ENCODE results near the gene MPP2.

DNA sequence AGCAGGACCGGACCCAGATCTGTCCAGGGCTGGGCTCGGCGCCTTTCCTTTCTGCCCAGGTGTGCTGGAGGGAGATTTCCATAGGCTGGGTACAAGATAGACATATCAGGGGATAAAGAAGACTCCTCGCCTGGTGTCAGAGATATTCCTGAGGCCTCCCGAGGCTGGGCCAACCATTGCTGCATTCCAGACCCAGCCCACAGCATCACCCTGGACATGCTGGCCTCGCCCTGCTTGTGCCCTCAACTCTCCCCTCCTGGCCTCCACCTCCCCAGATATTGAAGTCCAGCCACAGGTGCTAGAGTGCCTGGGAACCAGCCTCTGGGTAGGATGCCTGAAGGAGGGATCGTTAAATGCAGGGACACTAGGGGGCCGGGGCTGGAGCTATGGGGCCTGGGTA lies 58.2 kb downstream of the MPP2 start:
- TF ChIP-seq CTCF (IDR thresholded peaks at IDR 0.05), result no peak
- no peak for TF ChIP-seq POLR2A (IDR thresholded peaks at IDR 0.05)
